ENCODE results near the gene DUSP16.
A peak's percentile ranks its signal among the peaks of the same experiment; 100 is the strongest.
"Not testable (repeated sequence)": the region's sequence is repeated elsewhere in the genome, so short reads cannot be mapped to it uniquely, and the experiment has no call there.

Gene DUSP16

GRCh38 chr12:12487490-12487889 lies 75.2 kb downstream of the DUSP16 start:
- no peak for DNase-seq

- DNase-seq: no peak
Observed at GRCh38 chr12:12486661-12487240, 75.9 kb downstream of the DUSP16 start.

GRCh38 chr12:12483438-12483837 lies 79.2 kb downstream of the DUSP16 start:
- DNase-seq: no peak

- no peak for DNase-seq
Observed at GRCh38 chr12:12482959-12483358, 79.7 kb downstream of the DUSP16 start.

- peak; percentile 30 for DNase-seq
Observed at GRCh38 chr12:12482150-12482761, 80.4 kb downstream of the DUSP16 start.

GRCh38 chr12:12481631-12482030 lies 81.0 kb downstream of the DUSP16 start:
- DNase-seq: no peak

- peak; percentile 31 for DNase-seq
Observed at GRCh38 chr12:12480074-12480473, 82.6 kb downstream of the DUSP16 start.

GRCh38 chr12:12477532-12477890 lies 85.2 kb downstream of the DUSP16 start:
- DNase-seq: no peak

GRCh38 chr12:12476857-12477531 lies 85.7 kb downstream of the DUSP16 start:
- no peak for DNase-seq

GRCh38 chr12:12474931-12475795 lies 87.5 kb downstream of the DUSP16 start:
- peak; percentile 60 for DNase-seq

- DNase-seq: peak; percentile 64
Observed at GRCh38 chr12:12474471-12474928, 88.2 kb downstream of the DUSP16 start.

- DNase-seq: no peak
Observed at GRCh38 chr12:12473223-12473622, 89.4 kb downstream of the DUSP16 start.

GRCh38 chr12:12471982-12472961 lies 90.4 kb downstream of the DUSP16 start:
- not testable (repeated sequence) for DNase-seq

- no peak for DNase-seq
Observed at GRCh38 chr12:12470751-12471306, 91.8 kb downstream of the DUSP16 start.

GRCh38 chr12:12469386-12469785 lies 93.3 kb downstream of the DUSP16 start:
- DNase-seq: no peak

- no peak for DNase-seq
Observed at GRCh38 chr12:12468575-12468974, 94.1 kb downstream of the DUSP16 start.

- peak; percentile 70 for DNase-seq
Observed at GRCh38 chr12:12467688-12468261, 94.9 kb downstream of the DUSP16 start.

- peak; percentile 59 for DNase-seq
Observed at GRCh38 chr12:12467264-12467663, 95.4 kb downstream of the DUSP16 start.

- DNase-seq: peak; percentile 57
Observed at GRCh38 chr12:12466157-12466556, 96.5 kb downstream of the DUSP16 start.

GRCh38 chr12:12465522-12465921 lies 97.1 kb downstream of the DUSP16 start:
- DNase-seq: no peak

- peak; percentile 61 for DNase-seq
Observed at GRCh38 chr12:12461923-12462315, 100.7 kb downstream of the DUSP16 start.

Measured in activated naive CD4-positive, alpha-beta T cell treated with Interleukin-2 at 50 U/mL for 16 hours (primary cell).